Sciatic nerve (tissue), 2 donors: ENCODE results near the gene TSR3. TPM values are rescaled to one million over a fixed set of nuclear protein-coding genes. Genes with fewer than 3 reads are reported as not detected.
A peak's percentile ranks its signal among the peaks of the same experiment; 100 is the strongest.

Experiments
- ATAC-seq: fragments of 200-7000 bp; cut with Tn5 transposase; one replicate; pipeline ENCODE4 v1.9.1; 2020; ENCODE audit warnings: mild to moderate bottlenecking, moderate library complexity
- DNase-seq: peaks from one replicate; pipeline ENCODE4 v3.0.0-alpha.2; 2020; ENCODE audit warnings: low spot score
- intact Hi-C: fragments of 100-400 bp; cut with DNase I; formaldehyde crosslinking; loops from one replicate; pipeline ENCODE4 v1.14.2; 2022
- total RNA-seq: library from RNA; stranded (reverse); fragmentation: NEBNext Ultra II Directional; extraction: Animal tissue kit (Norgen Biotek cat#: 25700); gene quantifications from one replicate; pipeline ENCODE4 v1.2.1, GENCODE V29; 2021
- donor health status: DM: no; HTN: no; CAD: no.
- donor health status: DM: no; HTN: no; CAD: no.

TSR3 gene
- 35.8 TPM for total RNA-seq

GRCh38 chr16:1351582-1352362, at the start of gene TSR3, which contains the start of gene GNPTG:
Gene TSR3 (minus strand): TSS chr16:1351878. CDS start chr16:1351804, 74 bp downstream.
Gene GNPTG (plus strand): TSS chr16:1351931. CDS start chr16:1351966, 35 bp downstream.
- intact Hi-C loops = no loop called here
- ATAC-seq (peak; percentile 87), DNase-seq (peak; percentile 92)

GRCh38 chr16:1401061-1401757, 49.5 kb upstream of the TSR3 start:
- no peak for DNase-seq
- intact Hi-C loops = no loop called here
- no peak for ATAC-seq

GRCh38 chr16:1398826-1399581, 47.3 kb upstream of the TSR3 start:
- intact Hi-C loops = no loop called here
- DNase-seq (no peak), ATAC-seq (peak; percentile 24)

GRCh38 chr16:1398351-1398750, 46.7 kb upstream of the TSR3 start:
- intact Hi-C loops = no loop called here
- ATAC-seq (no peak), DNase-seq (no peak)

GRCh38 chr16:1397779-1398178, 46.1 kb upstream of the TSR3 start:
- ATAC-seq (no peak), DNase-seq (no peak)
- intact Hi-C loops = no loop called here

GRCh38 chr16:1395444-1396031, 43.9 kb upstream of the TSR3 start:
- intact Hi-C loops = no loop called here
- ATAC-seq (no peak), DNase-seq (no peak)

GRCh38 chr16:1394367-1394951, 42.8 kb upstream of the TSR3 start:
- intact Hi-C loops = no loop called here
- DNase-seq (no peak), ATAC-seq (no peak)

GRCh38 chr16:1393613-1394176, 42.0 kb upstream of the TSR3 start:
- ATAC-seq (no peak), DNase-seq (no peak)
- intact Hi-C loops = no loop called here

GRCh38 chr16:1392826-1393225, 41.1 kb upstream of the TSR3 start:
- intact Hi-C loops = no loop called here
- DNase-seq (no peak), ATAC-seq (no peak)

GRCh38 chr16:1390239-1390779, 38.6 kb upstream of the TSR3 start:
- ATAC-seq (no peak), DNase-seq (no peak)
- intact Hi-C loops = no loop called here

- intact Hi-C loops = no loop called here
- ATAC-seq (no peak), DNase-seq (no peak)
Observed at GRCh38 chr16:1389762-1390161, 38.1 kb upstream of the TSR3 start.

GRCh38 chr16:1387331-1387730, 35.7 kb upstream of the TSR3 start:
- ATAC-seq (no peak), DNase-seq (no peak)
- intact Hi-C loops = no loop called here

- intact Hi-C loops = no loop called here
- DNase-seq (no peak), ATAC-seq (no peak)
Observed at GRCh38 chr16:1385232-1385631, 33.6 kb upstream of the TSR3 start.

GRCh38 chr16:1383556-1383955, 31.9 kb upstream of the TSR3 start:
- DNase-seq = no peak
- intact Hi-C loops = no loop called here
- ATAC-seq = no peak

- no peak for ATAC-seq
- intact Hi-C loops = no loop called here
- no peak for DNase-seq
Observed at GRCh38 chr16:1381612-1382406, 30.1 kb upstream of the TSR3 start.

- intact Hi-C loops = no loop called here
- DNase-seq = no peak
- ATAC-seq = no peak
Observed at GRCh38 chr16:1380195-1380594, 28.5 kb upstream of the TSR3 start.

- intact Hi-C loops = no loop called here
- DNase-seq (no peak), ATAC-seq (peak; percentile 48)
Observed at GRCh38 chr16:1379304-1380076, 27.8 kb upstream of the TSR3 start.
